Measurements from ENCODE around the gene C20orf141.
"Not testable (repeated sequence)": the region's sequence is repeated elsewhere in the genome, so short reads cannot be mapped to it uniquely, and the experiment has no call there.

Gene C20orf141

GRCh38 chr20:2820896-2821869 lies 6.4 kb downstream of the C20orf141 start:
- no peak for DNase-seq

GRCh38 chr20:2822073-2822472 lies 7.3 kb downstream of the C20orf141 start:
- DNase-seq: no peak

- no peak for DNase-seq
Observed at GRCh38 chr20:2825761-2826160, 11.0 kb downstream of the C20orf141 start.

- no peak for DNase-seq
Observed at GRCh38 chr20:2826655-2827054, 11.9 kb downstream of the C20orf141 start.

GRCh38 chr20:2829376-2829775 lies 14.6 kb downstream of the C20orf141 start:
- DNase-seq: no peak

GRCh38 chr20:2831206-2831605 lies 16.4 kb downstream of the C20orf141 start:
- DNase-seq: not testable (repeated sequence)

GRCh38 chr20:2833761-2834160 lies 19.0 kb downstream of the C20orf141 start:
- DNase-seq: no peak

GRCh38 chr20:2834401-2835110 lies 19.8 kb downstream of the C20orf141 start:
- no peak for DNase-seq

- no peak for DNase-seq
Observed at GRCh38 chr20:2835331-2835796, 20.6 kb downstream of the C20orf141 start.

GRCh38 chr20:2836035-2836434 lies 21.2 kb downstream of the C20orf141 start:
- DNase-seq: no peak

- DNase-seq: no peak
Observed at GRCh38 chr20:2837221-2837960, 22.6 kb downstream of the C20orf141 start.

GRCh38 chr20:2838170-2838797 lies 23.5 kb downstream of the C20orf141 start:
- DNase-seq: no peak

GRCh38 chr20:2838847-2839671 lies 24.3 kb downstream of the C20orf141 start:
- DNase-seq: no peak

GRCh38 chr20:2839732-2840137 lies 24.9 kb downstream of the C20orf141 start:
- no peak for DNase-seq

GRCh38 chr20:2840138-2840966 lies 25.6 kb downstream of the C20orf141 start, which contains the start of the genes PCED1A and VPS16:
Gene PCED1A (minus strand): TSS chr20:2840655. CDS start chr20:2839912, 743 bp downstream.
Gene VPS16 (plus strand): TSS chr20:2840745. CDS start chr20:2840775, 30 bp downstream.
- peak; percentile 92 for DNase-seq

- DNase-seq: peak; percentile 40
Observed at GRCh38 chr20:2840967-2841531, 26.3 kb downstream of the C20orf141 start.

- no peak for DNase-seq
Observed at GRCh38 chr20:2845607-2846006, 30.8 kb downstream of the C20orf141 start.

- no peak for DNase-seq
Observed at GRCh38 chr20:2846698-2847097, 31.9 kb downstream of the C20orf141 start.

- DNase-seq: no peak
Observed at GRCh38 chr20:2847802-2848201, 33.0 kb downstream of the C20orf141 start.

GRCh38 chr20:2849529-2849928 lies 34.7 kb downstream of the C20orf141 start:
- no peak for DNase-seq

Measured in activated naive CD4-positive, alpha-beta T cell treated with anti-CD3 and anti-CD28 coated beads, Interleukin-2, amount 50 U/mL, for 16 hours (primary cell).